ENCODE data around the gene AS3MT. TPM values are rescaled to one million over a fixed set of nuclear protein-coding genes. Genes with fewer than 3 reads are reported as not detected.

The AS3MT gene
- total and polyA plus RNA-seq, 2 of the 8 experiments (the other 6 are each of a cell fraction or from before 2014, with no cell fraction given), result 5.8 to 10.3 TPM

- H2BK15ac ChIP-seq (ENCODE audit: low read length), result no peak overlapping the region
- 94% methylated on average over 12 of the region's 12 CpGs; no CpG with 5 or more reads in 1 of the 2 experiments for WGBS, 2 experiments (ENCODE audit: extremely low coverage in 1 of 2, insufficient coverage in 1 of 2, insufficient read length in 1 of 2, insufficient replicate concordance in 2 of 2, low coverage in 1 of 2, low lambda C conversion rate in 2 of 2, missing lambda C conversion rate in 1 of 2)
- TF ChIP-seq RNF2 (IDR thresholded peaks at IDR 0.05; ENCODE audit: borderline replicate concordance, low read depth, low read length, missing control alignments, poor library complexity, severe bottlenecking) (no peak), TCF12 (IDR thresholded peaks at IDR 0.05; ENCODE audit: low read depth, low read length) (no peak), ATF3 (IDR thresholded peaks at IDR 0.05; ENCODE audit: insufficient read depth, low read depth, low read length) (no peak), PHF8 (conservative IDR thresholded peaks at IDR 0.05; ENCODE audit: low read depth, low read length) (no peak), SIX5 (IDR thresholded peaks at IDR 0.05; ENCODE audit: low read depth, low read length) (no peak), FOSL1 (IDR thresholded peaks at IDR 0.05; ENCODE audit: insufficient read depth, low read depth, low read length) (no peak), KDM1A (IDR thresholded peaks at IDR 0.05; ENCODE audit: borderline replicate concordance, low read length) (no peak), MAX (IDR thresholded peaks at IDR 0.05) (no peak), POLR2AphosphoS5 (IDR thresholded peaks at IDR 0.05; ENCODE audit: low read depth, low read length) (no peak), ATF2 (IDR thresholded peaks at IDR 0.05; ENCODE audit: low read length) (no peak)
These were observed 58.2 kb downstream of the AS3MT start for GRCh38 chr10:102927311-102928010.

More at GRCh38 chr10:102927311-102928010, 58.2 kb downstream of the AS3MT start:
- Histone ChIP-seq H2AFZ (ENCODE audit: low read length) (no peak overlapping the region), H3K27ac (ENCODE audit: low read depth, low read length) (no peak overlapping the region), H3K23ac (ENCODE audit: insufficient read length) (no peak overlapping the region), H3K9me3 (ENCODE audit: insufficient read depth in 2 of 2, low read depth in 1 of 2, low read length in 1 of 2) (no peaks in the 10 kb centered on the region), H3K18ac (ENCODE audit: extremely low read depth, low read length) (no peak overlapping the region), H4K20me1 (replicated peaks in 1 of 2; ENCODE audit: control insufficient read depth in 1 of 2, insufficient read depth in 2 of 2, low read length in 2 of 2) (no peaks in the 10 kb centered on the region), H4K91ac (replicated peaks; ENCODE audit: insufficient read length, low read length) (no peak overlapping the region), H3K4ac (replicated peaks; ENCODE audit: insufficient read length, low read depth, low read length) (no peak overlapping the region), H4K5ac (ENCODE audit: insufficient read length, low read depth, low read length) (no peak overlapping the region), H3K4me2 (ENCODE audit: insufficient read depth in 1 of 2, low read depth in 2 of 2, low read length in 2 of 2) (no peak overlapping the region), H2AK5ac (ENCODE audit: low read depth, low read length) (no peak overlapping the region), H4K8ac (ENCODE audit: extremely low read depth, insufficient read depth, low read length) (no peak overlapping the region), H3K56ac (replicated peaks; ENCODE audit: insufficient read length, low read depth, low read length) (no peak overlapping the region), H3K79me1 (ENCODE audit: low read depth, low read length) (no peaks in the 10 kb centered on the region), H3K9ac (replicated peaks in 1 of 4; ENCODE audit: extremely low read depth in 1 of 4, low read depth in 3 of 4, low read length in 3 of 4) (no peak overlapping the region), H3K4me1 (replicated peaks in 1 of 4; ENCODE audit: control insufficient read depth in 3 of 4, insufficient read depth in 4 of 4, low read length in 3 of 4) (no peaks in the 10 kb centered on the region), H3K23me2 (ENCODE audit: low read depth, low read length) (no peaks in the 10 kb centered on the region), H2BK120ac (replicated peaks; ENCODE audit: low read depth, low read length) (no peak overlapping the region), H2BK12ac (ENCODE audit: low read depth, low read length) (no peak overlapping the region), H3K4me3 (ENCODE audit: extremely low read depth in 1 of 4, insufficient read depth in 2 of 4, low read depth in 3 of 4, low read length in 4 of 4) (no peak overlapping the region), H2BK5ac (ENCODE audit: low read depth, low read length) (no peak overlapping the region), H3K27me3 (replicated peaks in 1 of 4; ENCODE audit: control insufficient read depth in 3 of 4, extremely low read depth in 1 of 4, insufficient read depth in 3 of 4, low read length in 3 of 4) (no peaks in the 10 kb centered on the region), H2BK20ac (ENCODE audit: low read length) (no peak overlapping the region), H3K79me2 (ENCODE audit: control insufficient read depth in 1 of 2, insufficient read depth in 2 of 2, low read length in 2 of 2) (peaks cover 0 to 32% of the 10 kb centered on the region in 2 experiments; a peak in 3 of 4 replicates), H3K14ac (ENCODE audit: insufficient read length) (no peak overlapping the region), H3K36me3 (ENCODE audit: control insufficient read depth in 2 of 4, insufficient read depth in 4 of 4, low read length in 3 of 4) (no peaks in the 10 kb centered on the region)
- no peak for FAIRE-seq
- DNase-seq (ENCODE audit: low read depth in 1 of 2, low spot score in 2 of 2), result no peak
- CTCF ChIA-PET (ENCODE audit: partially characterized antibody), result no interaction called here
- POLR2A ChIA-PET (ENCODE audit: partially characterized antibody), result no interaction called here

Measured in H1 (cell line).